Uterus (tissue), 4 donors: ENCODE results near the gene C9orf78. TPM values are rescaled to one million over a fixed set of nuclear protein-coding genes. Genes with fewer than 3 reads are reported as not detected.

Experiments
- DNase-seq, 2 donors: peaks; one replicate each; pipeline ENCODE4 v3.0.0-alpha.2; 2019 to 2020
- H3K27ac ChIP-seq, 2 donors: fragments of 200-600 bp; sonication (generic); 1 replicate in 1 of 2; 2 replicates in 1 of 2; pipeline ENCODE4 v1.5.1; 2016 to 2018
- H3K27me3 ChIP-seq, 2 donors: fragments of 200-600 bp; sonication (generic); one replicate each; pipeline ENCODE4 v1.5.1; 2018 to 2019; ENCODE audit warnings: control low read depth in 1 of 2
- H3K36me3 ChIP-seq, 2 donors: fragments of 200-600 bp; sonication (generic); one replicate each; pipeline ENCODE4 v1.5.1; 2019; ENCODE audit warnings: control low read depth in 1 of 2
- H3K4me1 ChIP-seq, 2 donors: fragments of 200-600 bp; sonication (generic); one replicate each; pipeline ENCODE4 v1.5.1; 2018 to 2019; ENCODE audit warnings: control low read depth in 1 of 2
- H3K4me3 ChIP-seq, 2 donors: fragments of 200-600 bp; sonication (generic); 1 replicate in 1 of 2; 2 replicates in 1 of 2; pipeline ENCODE4 v1.5.1; 2018 to 2019; ENCODE audit warnings: mild to moderate bottlenecking in 1 of 2
- H3K9me3 ChIP-seq, 2 donors: fragments of 200-600 bp; sonication (generic); one replicate each; pipeline ENCODE4 v1.5.1; 2019; ENCODE audit warnings: control low read depth in 1 of 2
- POLR2A ChIP-seq, 2 donors: fragments of 450-650 bp; IDR thresholded peaks; one replicate each; pipeline ENCODE4 v1.6.1; 2016; ENCODE audit warnings: antibody characterized with exemption in 2 of 2, mild to moderate bottlenecking in 1 of 2, moderate library complexity in 1 of 2
- intact Hi-C: fragments of 100-400 bp; cut with DNase I; formaldehyde crosslinking; loops from one replicate; pipeline ENCODE4 v1.15.1; 2023; ENCODE audit warnings: low total_unique reads
- total RNA-seq, 4 donors: library from RNA; depleted of rRNA in 3 of 4; stranded (reverse); fragments of >200 nt in 3 of 4; gene quantifications; one replicate each; pipeline versions ENCODE4 v1.1.0 to v1.2.4, GENCODE V29; 2014 to 2023
- TF ChIP-seq, protein P1 (sequence below), 4 experiments: fragments of 200-600 bp in 2 of 4; fragments of 450-650 bp in 2 of 4; sonication (generic) in 2 of 4; IDR thresholded peaks; one replicate each; pipeline ENCODE4 v1.5.1; 2016 to 2019; ENCODE audit warnings: antibody characterized with exemption in 4 of 4, mild to moderate bottlenecking in 2 of 4, moderate library complexity in 1 of 4
- donor health status: DM: yes; HTN: yes; CAD: no.

Gene C9orf78
- total RNA-seq, 4 donors from 2014 or later, result 17.4 to 56.9 (median 35.0) TPM

DNA sequence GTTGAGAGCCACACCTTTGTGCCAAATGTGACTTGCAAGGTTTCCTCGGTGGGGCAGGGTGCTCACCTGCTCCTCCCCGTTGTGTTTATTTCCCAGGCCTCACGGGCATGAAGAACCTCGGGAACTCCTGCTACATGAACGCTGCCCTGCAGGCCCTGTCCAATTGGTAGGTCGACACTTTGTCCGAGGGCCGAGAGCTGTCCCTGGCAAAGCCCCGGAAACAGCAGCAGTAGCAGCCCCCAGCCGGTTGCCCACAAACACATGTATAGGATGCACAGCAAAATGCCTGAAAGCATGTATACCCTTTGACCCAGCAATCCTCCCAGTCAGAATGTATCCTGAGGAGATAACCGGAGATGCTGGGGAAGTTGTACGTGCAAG is 26.4 kb upstream of the C9orf78 start:
- no peak for TF ChIP-seq POLR2A (IDR thresholded peaks at IDR 0.05)
- TF ChIP-seq, protein P1, sequence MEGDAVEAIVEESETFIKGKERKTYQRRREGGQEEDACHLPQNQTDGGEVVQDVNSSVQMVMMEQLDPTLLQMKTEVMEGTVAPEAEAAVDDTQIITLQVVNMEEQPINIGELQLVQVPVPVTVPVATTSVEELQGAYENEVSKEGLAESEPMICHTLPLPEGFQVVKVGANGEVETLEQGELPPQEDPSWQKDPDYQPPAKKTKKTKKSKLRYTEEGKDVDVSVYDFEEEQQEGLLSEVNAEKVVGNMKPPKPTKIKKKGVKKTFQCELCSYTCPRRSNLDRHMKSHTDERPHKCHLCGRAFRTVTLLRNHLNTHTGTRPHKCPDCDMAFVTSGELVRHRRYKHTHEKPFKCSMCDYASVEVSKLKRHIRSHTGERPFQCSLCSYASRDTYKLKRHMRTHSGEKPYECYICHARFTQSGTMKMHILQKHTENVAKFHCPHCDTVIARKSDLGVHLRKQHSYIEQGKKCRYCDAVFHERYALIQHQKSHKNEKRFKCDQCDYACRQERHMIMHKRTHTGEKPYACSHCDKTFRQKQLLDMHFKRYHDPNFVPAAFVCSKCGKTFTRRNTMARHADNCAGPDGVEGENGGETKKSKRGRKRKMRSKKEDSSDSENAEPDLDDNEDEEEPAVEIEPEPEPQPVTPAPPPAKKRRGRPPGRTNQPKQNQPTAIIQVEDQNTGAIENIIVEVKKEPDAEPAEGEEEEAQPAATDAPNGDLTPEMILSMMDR (IDR thresholded peaks at IDR 0.05), result no peak
- Histone ChIP-seq H3K9me3 (no peaks in the 10 kb centered on the region), H3K27ac (no peak overlapping the region), H3K4me1 (no peaks in the 10 kb centered on the region), H3K27me3 (no peaks in the 10 kb centered on the region), H3K4me3 (no peak overlapping the region), H3K36me3 (no peaks in the 10 kb centered on the region)
- intact Hi-C loops, result no loop called here
- DNase-seq, result no peak

GRCh38 chr9:129860653-129861446 is 25.8 kb upstream of the C9orf78 start:
- Histone ChIP-seq H3K36me3 (no peaks in the 10 kb centered on the region), H3K27ac (no peak overlapping the region), H3K9me3 (no peaks in the 10 kb centered on the region), H3K4me3 (no peak overlapping the region), H3K4me1 (no peaks in the 10 kb centered on the region), H3K27me3 (no peaks in the 10 kb centered on the region)
- no peak for TF ChIP-seq POLR2A (IDR thresholded peaks at IDR 0.05)
- TF ChIP-seq, protein P1 (IDR thresholded peaks at IDR 0.05), result no peak
- intact Hi-C loops, result no loop called here
- no peak for DNase-seq

GRCh38 chr9:129858167-129858962 is 23.3 kb upstream of the C9orf78 start:
- Histone ChIP-seq H3K4me3 (no peak overlapping the region), H3K9me3 (no peaks in the 10 kb centered on the region), H3K27ac (no peak overlapping the region), H3K27me3 (no peaks in the 10 kb centered on the region), H3K36me3 (no peaks in the 10 kb centered on the region), H3K4me1 (no peaks in the 10 kb centered on the region)
- no peak for TF ChIP-seq POLR2A (IDR thresholded peaks at IDR 0.05)
- TF ChIP-seq, protein P1 (IDR thresholded peaks at IDR 0.05), result no peak
- intact Hi-C loops, result no loop called here
- no peak for DNase-seq

DNA sequence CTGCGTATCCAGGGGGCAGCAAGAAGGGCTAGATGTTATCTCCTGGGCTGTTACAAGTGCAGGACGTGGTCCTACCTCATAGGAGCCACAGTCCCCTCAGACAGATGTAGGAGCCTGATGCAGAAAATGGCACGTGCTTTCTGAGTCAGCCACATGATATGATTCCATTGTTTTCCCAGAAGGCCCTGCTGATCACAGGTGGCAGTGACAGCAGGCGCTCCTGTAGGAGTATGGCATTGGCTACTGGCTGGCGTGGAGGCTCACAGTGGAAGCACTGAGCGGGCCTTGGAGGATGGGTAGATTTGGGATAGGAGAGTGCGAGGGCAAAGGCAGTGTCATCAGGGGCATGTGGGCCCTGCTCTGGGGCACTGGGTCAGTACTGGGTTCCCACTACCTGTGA is 22.1 kb upstream of the C9orf78 start:
- no peaks in the 10 kb centered on the region for H3K36me3 ChIP-seq
- no peaks in the 10 kb centered on the region for H3K27me3 ChIP-seq
- intact Hi-C loops, result no loop called here
- no peaks in the 10 kb centered on the region for H3K9me3 ChIP-seq
- no peak for DNase-seq
- TF ChIP-seq, protein P1 (IDR thresholded peaks at IDR 0.05), result no peak
- TF ChIP-seq POLR2A (IDR thresholded peaks at IDR 0.05), result no peak
- no peak overlapping the region for H3K27ac ChIP-seq
- no peak overlapping the region for H3K4me3 ChIP-seq
- H3K4me1 ChIP-seq, result no peaks in the 10 kb centered on the region

DNA sequence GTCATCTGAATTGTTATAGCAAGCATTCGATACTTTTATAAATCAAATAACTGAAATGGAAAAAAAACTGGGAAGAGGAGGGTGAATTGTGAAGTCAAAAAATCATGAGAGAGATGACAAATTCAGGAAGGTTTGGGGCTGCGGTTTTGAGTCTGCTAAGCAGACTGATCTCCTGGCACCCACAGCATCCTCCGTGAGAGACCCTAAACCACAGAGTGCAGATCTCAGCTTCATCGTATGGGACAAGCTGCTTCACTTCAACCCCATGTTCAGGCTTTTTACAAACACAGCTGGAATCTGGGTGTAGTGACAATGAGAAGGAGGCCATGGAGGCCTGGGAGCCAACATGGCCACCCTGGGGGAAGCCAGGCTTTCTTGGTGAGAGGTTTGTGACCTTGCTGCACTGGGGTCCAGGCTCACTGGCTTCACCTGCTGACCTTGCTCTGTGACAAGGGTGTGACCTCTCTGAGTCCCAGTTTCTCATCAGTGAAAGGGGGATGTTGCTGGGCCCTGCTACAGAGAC is 19.6 kb upstream of the C9orf78 start:
- H3K36me3 ChIP-seq, result no peaks in the 10 kb centered on the region
- H3K4me3 ChIP-seq, result no peak overlapping the region
- no peak for TF ChIP-seq POLR2A (IDR thresholded peaks at IDR 0.05)
- TF ChIP-seq, protein P1 (IDR thresholded peaks at IDR 0.05), result no peak
- H3K27me3 ChIP-seq, result no peaks in the 10 kb centered on the region
- intact Hi-C loops, result no loop called here
- no peaks in the 10 kb centered on the region for H3K9me3 ChIP-seq
- no peaks in the 10 kb centered on the region for H3K4me1 ChIP-seq
- no peak for DNase-seq
- H3K27ac ChIP-seq, result no peak overlapping the region
